Fibroblast of lung (primary cell): ENCODE data around the gene DSCAML1. TPM values are rescaled to one million over a fixed set of nuclear protein-coding genes. Genes with fewer than 3 reads are reported as not detected.

Experiments
- DNase-seq, 2 donors: peaks; one replicate each; pipeline versions ENCODE4 v3.0.0 to v3.0.0-alpha.2; 2010; ENCODE audit warnings: low read depth in 2 of 2
- H2AFZ ChIP-seq: 2 replicates; pipeline ENCODE4 v1.5.1; 2012; ENCODE audit warnings: low read length, control low read depth, inconsistent platforms
- H3K27ac ChIP-seq: 2 replicates; pipeline ENCODE4 v1.5.1; 2011; ENCODE audit warnings: low read length, control low read depth; ENCODE audit not compliant: insufficient read depth
- H3K27me3 ChIP-seq: 2 replicates; pipeline ENCODE4 v1.5.1; 2011; ENCODE audit warnings: mild to moderate bottlenecking, low read length; ENCODE audit not compliant: control insufficient read depth, insufficient read depth
- H3K36me3 ChIP-seq: 2 replicates; pipeline ENCODE4 v1.5.1; 2011; ENCODE audit warnings: low read length; ENCODE audit not compliant: control insufficient read depth, insufficient read depth
- H3K4me1 ChIP-seq: 2 replicates; pipeline ENCODE4 v1.5.1; 2011; ENCODE audit warnings: low read length; ENCODE audit not compliant: control insufficient read depth, insufficient read depth; ENCODE audit errors: extremely low read depth
- H3K4me2 ChIP-seq: 2 replicates; pipeline ENCODE4 v1.5.1; 2011; ENCODE audit warnings: low read length, control low read depth; ENCODE audit not compliant: insufficient read depth; ENCODE audit errors: extremely low read depth
- H3K4me3 ChIP-seq, 4 experiments: fragments of 200-600 bp in 1 of 4; sonication (generic) in 1 of 4; replicated peaks in 1 of 4; 2 replicates each; pipeline ENCODE4 v1.5.1; 2011 to 2016; ENCODE audit warnings: low read length in 4 of 4, low read depth in 3 of 4, mild to moderate bottlenecking in 3 of 4, control low read depth in 2 of 4, inconsistent platforms in 1 of 4, mixed read lengths in 1 of 4; ENCODE audit not compliant: insufficient read depth in 1 of 4; ENCODE audit errors: control extremely low read depth in 1 of 4
- H3K79me2 ChIP-seq: 2 replicates; pipeline ENCODE4 v1.5.1; 2012; ENCODE audit warnings: mild to moderate bottlenecking, low read length, inconsistent platforms; ENCODE audit not compliant: control insufficient read depth, insufficient read depth
- H3K9ac ChIP-seq: 2 replicates; pipeline ENCODE4 v1.5.1; 2011; ENCODE audit warnings: mild to moderate bottlenecking, low read length, control low read depth; ENCODE audit not compliant: insufficient read depth
- H3K9me3 ChIP-seq: 2 replicates; pipeline ENCODE4 v1.5.1; 2012; ENCODE audit warnings: low read depth, low read length; ENCODE audit not compliant: control insufficient read depth, insufficient read depth
- H4K20me1 ChIP-seq: 2 replicates; pipeline ENCODE4 v1.5.1; 2011; ENCODE audit warnings: low read length; ENCODE audit not compliant: control insufficient read depth, insufficient read depth; ENCODE audit errors: extremely low read depth
- EZH2 ChIP-seq: IDR thresholded peaks from 2 replicates; pipeline ENCODE4 v1.5.1; 2012; ENCODE audit warnings: low read length, control low read depth, mild to moderate bottlenecking; ENCODE audit errors: missing control alignments
- polyA plus RNA-seq, 2 donors: library from polyadenylated mRNA; depleted of rRNA in 1 of 2; stranded (reverse) in 1 of 2; unstranded in 1 of 2; fragments of >200 nt; gene quantifications; 2 replicates each; pipeline ENCODE4 v1.2.1, GENCODE V29; 2011 to 2012; ENCODE audit warnings: missing spikeins in 1 of 2
- total RNA-seq: library from RNA; depleted of rRNA; stranded (reverse); fragments of >200 nt; gene quantifications from 2 replicates; pipeline ENCODE4 v1.2.1, GENCODE V29; 2014
- TF ChIP-seq, protein P1 (sequence below), 2 donors: IDR thresholded peaks in 1 of 2; conservative IDR thresholded peaks in 1 of 2; 1 replicate in 1 of 2; 2 replicates in 1 of 2; pipeline ENCODE4 v1.5.1; 2011 to 2012; ENCODE audit warnings: low read length in 2 of 2, control low read depth in 1 of 2, inconsistent platforms in 1 of 2, low read depth in 1 of 2, mild to moderate bottlenecking in 1 of 2

Gene DSCAML1
- total and polyA plus RNA-seq, 2 donors (not counting 1 experiment from before 2014, with no cell fraction given) = not detected

GRCh38 chr11:117731722-117732290 is 65.2 kb downstream of the DSCAML1 start:
- no peak for DNase-seq
- Histone ChIP-seq H3K4me1 (no peaks in the 10 kb centered on the region), H3K27ac (no peak overlapping the region), H3K4me2 (no peak overlapping the region), H3K4me3 (no peak overlapping the region), H3K79me2 (no peaks in the 10 kb centered on the region), H3K9me3 (no peaks in the 10 kb centered on the region), H3K36me3 (no peaks in the 10 kb centered on the region), H4K20me1 (no peaks in the 10 kb centered on the region), H3K27me3 (no peaks in the 10 kb centered on the region), H3K9ac (no peak overlapping the region), H2AFZ (no peak overlapping the region)
- TF ChIP-seq EZH2 = no peak
- TF ChIP-seq, protein P1, sequence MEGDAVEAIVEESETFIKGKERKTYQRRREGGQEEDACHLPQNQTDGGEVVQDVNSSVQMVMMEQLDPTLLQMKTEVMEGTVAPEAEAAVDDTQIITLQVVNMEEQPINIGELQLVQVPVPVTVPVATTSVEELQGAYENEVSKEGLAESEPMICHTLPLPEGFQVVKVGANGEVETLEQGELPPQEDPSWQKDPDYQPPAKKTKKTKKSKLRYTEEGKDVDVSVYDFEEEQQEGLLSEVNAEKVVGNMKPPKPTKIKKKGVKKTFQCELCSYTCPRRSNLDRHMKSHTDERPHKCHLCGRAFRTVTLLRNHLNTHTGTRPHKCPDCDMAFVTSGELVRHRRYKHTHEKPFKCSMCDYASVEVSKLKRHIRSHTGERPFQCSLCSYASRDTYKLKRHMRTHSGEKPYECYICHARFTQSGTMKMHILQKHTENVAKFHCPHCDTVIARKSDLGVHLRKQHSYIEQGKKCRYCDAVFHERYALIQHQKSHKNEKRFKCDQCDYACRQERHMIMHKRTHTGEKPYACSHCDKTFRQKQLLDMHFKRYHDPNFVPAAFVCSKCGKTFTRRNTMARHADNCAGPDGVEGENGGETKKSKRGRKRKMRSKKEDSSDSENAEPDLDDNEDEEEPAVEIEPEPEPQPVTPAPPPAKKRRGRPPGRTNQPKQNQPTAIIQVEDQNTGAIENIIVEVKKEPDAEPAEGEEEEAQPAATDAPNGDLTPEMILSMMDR (conservative IDR thresholded peaks at IDR 0.05 in 1 of 2, IDR thresholded peaks at IDR 0.05 in 1 of 2; ENCODE audit: low read depth in 1 of 2, low read length in 2 of 2) = no peak

DNA sequence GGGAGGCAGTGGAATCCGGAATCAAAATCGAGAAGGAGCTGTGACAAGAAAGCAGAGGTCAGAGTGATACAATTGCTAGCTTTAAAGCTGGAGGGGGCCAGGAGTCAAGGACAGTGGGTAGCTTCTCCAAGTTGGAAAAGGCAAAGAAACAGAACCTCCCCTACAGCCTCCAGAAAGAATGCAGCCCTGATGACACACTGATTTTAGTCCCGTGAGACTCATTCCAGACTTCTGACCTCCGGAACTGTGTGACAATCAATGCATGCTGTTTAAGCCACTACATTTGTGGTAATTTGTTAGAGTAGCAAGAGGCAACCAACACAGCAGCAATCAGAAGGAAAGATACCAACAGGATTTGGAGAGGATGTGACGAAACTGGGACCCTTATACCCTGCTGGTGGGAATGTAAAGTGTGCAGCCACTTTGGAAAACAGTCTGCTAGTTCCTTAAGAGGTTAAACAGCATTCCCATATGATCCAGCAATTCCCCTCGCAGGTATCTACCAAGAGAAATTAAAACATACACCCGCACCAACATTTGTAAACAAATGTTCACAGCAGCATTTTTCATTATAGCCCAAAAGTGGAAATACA is 66.7 kb downstream of the DSCAML1 start:
- no peaks in the 10 kb centered on the region for H3K27me3 ChIP-seq
- no peak overlapping the region for H3K4me3 ChIP-seq
- TF ChIP-seq, protein P1 (conservative IDR thresholded peaks at IDR 0.05 in 1 of 2, IDR thresholded peaks at IDR 0.05 in 1 of 2; ENCODE audit: low read depth in 1 of 2, low read length in 2 of 2) = no peak
- TF ChIP-seq EZH2 = no peak
- H3K9ac ChIP-seq = no peak overlapping the region
- no peaks in the 10 kb centered on the region for H4K20me1 ChIP-seq
- H3K27ac ChIP-seq = no peak overlapping the region
- H3K36me3 ChIP-seq = no peaks in the 10 kb centered on the region
- no peaks in the 10 kb centered on the region for H3K79me2 ChIP-seq
- no peaks in the 10 kb centered on the region for H3K9me3 ChIP-seq
- no peak overlapping the region for H2AFZ ChIP-seq
- no peak overlapping the region for H3K4me2 ChIP-seq
- no peak for DNase-seq
- H3K4me1 ChIP-seq = no peaks in the 10 kb centered on the region

DNA sequence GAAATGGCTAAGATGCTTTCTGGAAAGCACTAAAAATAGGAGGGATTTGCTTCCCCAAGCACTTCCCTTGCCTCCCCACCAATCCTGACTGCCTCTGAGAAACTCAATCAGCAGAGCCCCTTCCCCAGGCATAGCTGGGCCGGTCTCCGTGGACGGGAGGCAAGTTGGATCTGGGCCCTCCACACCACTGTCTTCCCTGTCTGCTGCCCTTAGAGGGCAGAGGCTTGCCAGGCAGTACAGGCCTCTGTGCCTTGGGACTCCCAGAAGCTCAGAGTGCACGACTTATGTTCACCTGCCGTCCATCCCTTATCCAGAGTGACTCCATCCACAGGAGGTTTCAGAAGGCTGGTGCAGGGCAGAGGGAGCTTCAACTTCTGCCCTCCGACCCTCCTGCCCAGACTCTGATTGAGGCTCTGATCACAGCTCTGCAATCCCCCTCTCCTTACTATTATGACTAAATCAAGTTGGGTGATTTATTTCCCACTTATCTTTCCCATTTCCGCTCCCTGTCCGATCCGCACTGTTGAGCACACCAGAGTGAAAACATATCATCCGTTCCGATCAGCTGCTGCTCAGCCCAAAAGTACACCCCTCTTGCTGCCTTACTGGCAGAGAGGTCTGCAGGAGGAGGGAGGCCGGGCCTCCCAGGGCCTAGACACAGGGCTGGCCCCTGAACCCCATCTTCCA is 71.8 kb downstream of the DSCAML1 start:
- TF ChIP-seq EZH2 = no peak
- TF ChIP-seq, protein P1 (conservative IDR thresholded peaks at IDR 0.05 in 1 of 2, IDR thresholded peaks at IDR 0.05 in 1 of 2; ENCODE audit: low read depth in 1 of 2, low read length in 2 of 2) = no peak
- H3K27ac ChIP-seq = no peak overlapping the region
- H3K79me2 ChIP-seq = no peaks in the 10 kb centered on the region

More for the DNA sequence above, 71.8 kb downstream of the DSCAML1 start:
- H3K4me3 ChIP-seq = no peak overlapping the region
- DNase-seq = no peak
- H3K9me3 ChIP-seq = no peaks in the 10 kb centered on the region
- no peaks in the 10 kb centered on the region for H4K20me1 ChIP-seq
- H3K4me1 ChIP-seq = no peaks in the 10 kb centered on the region
- no peak overlapping the region for H3K4me2 ChIP-seq
- no peaks in the 10 kb centered on the region for H3K27me3 ChIP-seq
- no peak overlapping the region for H2AFZ ChIP-seq
- H3K36me3 ChIP-seq = no peaks in the 10 kb centered on the region
- no peak overlapping the region for H3K9ac ChIP-seq
